Aorta (tissue), 5 donors: ENCODE results near the gene PAX5. TPM values are rescaled to one million over a fixed set of nuclear protein-coding genes. Genes with fewer than 3 reads are reported as not detected.

Experiments used
- ATAC-seq: fragments of 200-7000 bp; cut with Tn5 transposase; one replicate; pipeline ENCODE4 v1.9.1; 2022; ENCODE audit warnings: moderate library complexity; ENCODE audit not compliant: low FRiP score
- DNase-seq, 2 donors: peaks; one replicate each; pipeline ENCODE4 v3.0.0-alpha.2; 2020
- H3K27ac ChIP-seq, 2 donors: one replicate each; pipeline ENCODE4 v1.5.1; 2013; ENCODE audit warnings: low read length in 2 of 2, mild to moderate bottlenecking in 2 of 2, moderate library complexity in 2 of 2, control low read depth in 1 of 2, inconsistent platforms in 1 of 2, low read depth in 1 of 2
- H3K27me3 ChIP-seq, 2 donors: one replicate each; pipeline ENCODE4 v1.6.1; 2013; ENCODE audit warnings: control low read depth in 1 of 2, low read length in 1 of 2, mild to moderate bottlenecking in 1 of 2, moderate library complexity in 1 of 2; ENCODE audit not compliant: insufficient read depth in 2 of 2, control insufficient read depth in 1 of 2
- H3K36me3 ChIP-seq, 2 donors: one replicate each; pipeline ENCODE4 v1.6.1; 2013; ENCODE audit warnings: control low read depth in 1 of 2, low read length in 1 of 2, mild to moderate bottlenecking in 1 of 2; ENCODE audit not compliant: insufficient read depth in 2 of 2, control insufficient read depth in 1 of 2
- H3K4me1 ChIP-seq, 2 donors: one replicate each; pipeline ENCODE4 v1.6.1; 2013; ENCODE audit warnings: low read length in 2 of 2, control low read depth in 1 of 2, mild to moderate bottlenecking in 1 of 2, moderate library complexity in 1 of 2; ENCODE audit not compliant: insufficient read depth in 2 of 2, control insufficient read depth in 1 of 2
- H3K4me3 ChIP-seq, 2 donors: one replicate each; pipeline ENCODE4 v1.5.1; 2013; ENCODE audit warnings: low read length in 2 of 2, control low read depth in 1 of 2, mild to moderate bottlenecking in 1 of 2
- H3K9me3 ChIP-seq: one replicate; pipeline ENCODE4 v1.6.1; 2013; ENCODE audit warnings: mild to moderate bottlenecking, low read length; ENCODE audit not compliant: control insufficient read depth
- WGBS, 2 donors: extraction: QIAGEN DNeasy Blood & Tissue Kit; methylation state at CpG; one replicate each; pipeline ENCODE4 v1.1.7; 2013; 5-methylcytosine and 5-hydroxymethylcytosine counted together
- intact Hi-C, 2 donors: fragments of 100-400 bp; cut with DNase I; formaldehyde crosslinking; loops; one replicate each; pipeline versions ENCODE4 v1.14.2 to v1.15.0; 2022
- polyA plus RNA-seq, 2 donors: library from polyadenylated mRNA; stranded (reverse); fragments of 200-250 nt; gene quantifications; one replicate each; pipeline ENCODE4 v1.2.3, GENCODE V29; 2013
- total RNA-seq, 2 donors: library from RNA; stranded (reverse); fragmentation: NEBNext Ultra II Directional; extraction: Animal tissue kit (Norgen Biotek cat#: 25700); gene quantifications; one replicate each; pipeline ENCODE4 v1.2.1, GENCODE V29; 2021
- donor health status: healthy with polysubstance abuse.
- donor health status: Bipolar disorder and iron deficiency.
- donor health status: DM: no; HTN: no; CAD: no.
- donor health status: DM: no; HTN: no; CAD: no.
- donor health status: DM: yes; HTN: yes; CAD: no.

PAX5 gene
- total and polyA plus RNA-seq, 4 donors, result under 0.01 to 0.81 (median 0.40) TPM

DNA sequence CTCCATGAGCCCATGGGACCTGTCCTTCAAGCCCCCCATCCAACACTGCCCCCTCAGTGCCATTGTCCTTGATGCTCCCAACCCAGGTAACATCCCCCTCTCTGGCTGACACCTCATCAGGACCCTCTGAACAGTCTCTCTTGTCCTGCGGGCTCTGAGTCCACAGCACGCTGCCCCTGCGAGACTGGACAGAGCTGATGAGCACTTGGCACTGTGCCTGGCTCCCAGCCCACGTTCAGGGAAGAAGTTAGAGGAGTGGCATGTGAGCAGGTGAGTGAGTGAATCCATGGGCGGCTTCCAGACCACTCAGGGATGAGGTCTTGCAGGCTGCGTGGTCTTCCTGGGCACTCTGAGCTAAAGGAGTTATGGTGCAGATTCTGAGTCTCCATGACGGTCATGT lies 70.7 kb downstream of the PAX5 start:
- no peak overlapping the region for H3K4me3 ChIP-seq
- no peak for DNase-seq
- intact Hi-C loops, result no loop called here
- no peaks in the 10 kb centered on the region for H3K36me3 ChIP-seq
- 76 to 86% methylated on average over 7 of the region's 7 CpGs for WGBS, 2 donors
- H3K27ac ChIP-seq, result no peak overlapping the region
- ATAC-seq, result no peak
- H3K27me3 ChIP-seq, result no peaks in the 10 kb centered on the region
- no peaks in the 10 kb centered on the region for H3K9me3 ChIP-seq
- no peaks in the 10 kb centered on the region for H3K4me1 ChIP-seq

DNA sequence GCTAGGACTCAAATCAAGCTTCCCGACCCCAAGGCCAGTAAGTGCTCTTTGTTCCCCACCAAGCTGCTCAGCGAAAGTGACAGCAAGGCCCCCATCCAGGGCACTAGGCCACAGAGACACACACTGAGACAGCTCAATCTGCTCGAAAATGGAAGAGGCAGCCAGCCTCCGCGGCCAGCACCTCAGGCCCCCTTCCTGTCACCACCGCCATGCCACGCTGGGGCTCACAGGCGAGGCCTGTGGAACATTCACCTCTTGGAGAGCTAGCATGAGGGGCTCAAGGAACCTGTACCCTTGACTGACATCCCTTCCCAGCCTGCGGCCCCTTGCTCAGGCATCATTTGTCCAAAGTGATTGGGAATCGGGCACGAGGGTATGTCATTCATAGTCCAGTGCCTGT lies 71.4 kb downstream of the PAX5 start:
- Histone ChIP-seq H3K27ac (no peak overlapping the region), H3K9me3 (no peaks in the 10 kb centered on the region), H3K36me3 (no peaks in the 10 kb centered on the region), H3K4me3 (no peak overlapping the region), H3K4me1 (no peaks in the 10 kb centered on the region), H3K27me3 (no peaks in the 10 kb centered on the region)
- intact Hi-C loops, result no loop called here
- no peak for DNase-seq
- 92% methylated on average over 11 of the region's 11 CpGs for WGBS, 2 donors
- ATAC-seq, result no peak

DNA sequence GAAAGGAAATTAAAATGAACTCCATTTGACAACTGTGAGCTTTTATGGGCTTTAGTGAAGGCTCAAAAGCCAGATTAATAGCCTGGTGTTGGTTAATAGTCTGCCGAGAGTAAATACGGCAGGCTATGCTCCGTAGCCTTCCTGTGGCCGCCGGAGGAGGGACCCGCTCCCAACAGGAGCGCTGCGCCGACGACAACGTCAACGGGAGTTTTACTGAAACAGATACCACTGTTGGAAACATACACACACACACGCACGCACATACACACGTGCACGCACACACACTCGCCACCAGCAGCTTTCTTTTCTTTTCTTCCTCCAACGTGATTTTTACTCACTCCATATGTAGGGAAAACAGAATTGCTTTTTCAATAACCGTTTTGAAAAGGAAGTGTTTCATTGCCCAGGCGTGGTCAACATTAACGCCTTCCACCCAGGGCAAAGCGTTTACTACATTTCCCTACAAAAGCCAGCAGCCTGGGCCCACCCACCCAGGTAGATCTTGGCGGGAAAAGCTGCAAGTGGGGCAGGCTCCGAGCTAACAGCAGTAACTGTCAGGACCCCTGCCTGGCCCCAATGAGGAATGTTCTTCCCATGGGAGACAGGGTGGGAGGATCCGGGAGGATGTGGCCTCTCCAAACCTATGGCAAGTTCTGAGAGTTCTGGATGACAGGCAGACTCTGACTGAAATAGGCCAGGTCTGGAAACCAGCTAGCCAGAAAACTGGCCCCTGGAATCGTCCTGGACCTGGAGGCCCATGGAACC lies 72.3 kb downstream of the PAX5 start:
- H3K27me3 ChIP-seq, result no peaks in the 10 kb centered on the region
- no peak for DNase-seq
- no peak overlapping the region for H3K4me3 ChIP-seq
- intact Hi-C loops, result no loop called here
- no peak overlapping the region for H3K27ac ChIP-seq
- no peaks in the 10 kb centered on the region for H3K36me3 ChIP-seq
- no peaks in the 10 kb centered on the region for H3K4me1 ChIP-seq
- no peaks in the 10 kb centered on the region for H3K9me3 ChIP-seq
- WGBS, 2 donors, result 11 to 17% methylated on average over 26 of the region's 26 CpGs
- ATAC-seq, result no peak

DNA sequence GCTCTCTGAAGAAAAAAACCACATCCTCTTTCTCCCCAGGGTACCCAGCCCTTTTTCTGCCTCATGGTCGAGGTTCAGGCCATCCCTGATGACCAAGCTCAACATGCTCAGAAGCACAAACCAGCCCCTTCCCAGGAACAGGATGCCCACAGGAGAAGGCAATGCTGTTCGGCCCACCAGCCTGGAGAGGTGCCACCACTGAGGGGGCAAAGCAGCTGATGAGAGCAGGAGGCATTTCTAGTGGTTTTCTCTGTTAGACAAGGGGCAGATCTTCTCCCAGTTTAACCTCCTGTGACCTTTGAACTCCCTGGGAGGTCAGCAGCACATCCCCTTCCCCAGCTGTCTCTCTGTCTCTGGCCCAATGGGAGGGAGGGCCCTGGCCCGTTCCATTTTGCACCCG lies 73.0 kb downstream of the PAX5 start:
- H3K27ac ChIP-seq, result no peak overlapping the region
- H3K27me3 ChIP-seq, result no peaks in the 10 kb centered on the region
- no peak overlapping the region for H3K4me3 ChIP-seq
- WGBS, 2 donors, result 50 to 61% methylated on average over 4 of the region's 4 CpGs
- H3K36me3 ChIP-seq, result no peaks in the 10 kb centered on the region
- no peak for DNase-seq
- intact Hi-C loops, result no loop called here
- no peaks in the 10 kb centered on the region for H3K4me1 ChIP-seq
- no peaks in the 10 kb centered on the region for H3K9me3 ChIP-seq
- no peak for ATAC-seq

DNA sequence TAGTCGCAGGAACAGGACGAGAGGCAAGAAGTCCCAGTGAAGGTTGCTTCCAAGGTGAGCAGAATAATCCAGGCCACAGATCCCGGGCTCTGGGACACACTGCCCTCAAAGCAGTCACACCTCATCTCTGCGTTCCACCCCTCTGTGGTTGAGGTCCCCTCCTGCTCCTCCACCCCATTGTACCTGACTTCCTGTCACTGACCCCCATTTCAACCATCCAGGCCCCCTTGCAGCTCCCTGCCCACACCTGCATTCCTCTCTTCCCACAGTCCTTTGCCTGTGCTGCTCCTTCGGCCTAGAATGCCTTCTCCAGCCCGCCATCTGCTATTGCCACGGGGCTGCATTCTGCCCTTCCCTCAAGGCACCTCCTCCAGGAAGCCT lies 73.5 kb downstream of the PAX5 start:
- H3K27me3 ChIP-seq, result no peaks in the 10 kb centered on the region
- DNase-seq (no peak), ATAC-seq (no peak)
- 94 to 96% methylated on average over 7 of the region's 7 CpGs for WGBS, 2 donors
- no peaks in the 10 kb centered on the region for H3K9me3 ChIP-seq
- H3K27ac ChIP-seq, result no peak overlapping the region
- intact Hi-C loops, result no loop called here
- H3K4me1 ChIP-seq, result no peaks in the 10 kb centered on the region
- H3K36me3 ChIP-seq, result no peaks in the 10 kb centered on the region
- H3K4me3 ChIP-seq, result no peak overlapping the region

DNA sequence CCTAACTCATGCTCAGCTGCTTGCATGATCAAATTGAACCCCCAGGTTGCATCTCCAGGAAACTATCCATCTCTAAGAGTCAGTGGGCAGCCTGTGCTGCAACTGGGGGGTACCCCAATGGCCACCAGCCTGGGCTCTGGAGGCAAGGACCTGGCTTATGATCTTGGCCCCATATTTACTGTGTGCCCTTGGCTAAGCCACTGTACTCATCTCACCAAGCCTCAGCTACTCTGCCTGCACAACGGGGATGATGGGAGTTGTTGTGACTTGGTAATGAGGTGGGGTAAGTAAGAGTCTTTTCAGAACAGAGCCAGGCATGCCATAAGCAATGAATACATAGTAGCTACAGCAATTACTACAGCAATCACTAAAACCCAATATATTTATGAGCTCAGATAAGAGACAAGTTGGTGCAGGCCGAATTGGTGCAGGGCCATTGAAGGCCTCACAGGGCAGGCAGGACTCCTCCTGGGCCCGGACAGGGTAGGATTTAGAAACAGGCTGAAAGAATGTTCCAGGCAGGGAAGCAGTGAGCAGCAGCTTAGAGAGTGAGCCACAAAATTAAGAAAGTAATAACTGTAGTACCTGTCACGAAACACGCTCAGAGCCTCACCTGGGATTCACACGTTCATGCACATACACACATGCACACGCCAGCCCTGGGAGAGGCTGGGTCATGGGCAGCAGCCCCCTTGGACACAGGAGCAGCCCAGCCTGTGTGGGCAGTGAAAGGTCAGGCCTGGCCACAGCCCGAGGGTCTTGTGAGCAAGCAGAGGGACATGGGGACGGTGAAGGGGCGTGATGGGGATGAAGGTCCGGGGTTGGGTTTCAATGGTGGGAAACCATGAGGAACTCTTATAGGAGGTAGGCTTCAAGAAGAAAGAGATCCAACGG lies 74.1 kb downstream of the PAX5 start:
- intact Hi-C loops, result no loop called here
- Histone ChIP-seq H3K4me1 (no peaks in the 10 kb centered on the region), H3K27me3 (no peaks in the 10 kb centered on the region), H3K4me3 (no peak overlapping the region), H3K27ac (no peak overlapping the region), H3K36me3 (no peaks in the 10 kb centered on the region), H3K9me3 (no peaks in the 10 kb centered on the region)
- DNase-seq (no peak), ATAC-seq (no peak)
- 94% methylated on average over 12 of the region's 12 CpGs for WGBS, 2 donors

DNA sequence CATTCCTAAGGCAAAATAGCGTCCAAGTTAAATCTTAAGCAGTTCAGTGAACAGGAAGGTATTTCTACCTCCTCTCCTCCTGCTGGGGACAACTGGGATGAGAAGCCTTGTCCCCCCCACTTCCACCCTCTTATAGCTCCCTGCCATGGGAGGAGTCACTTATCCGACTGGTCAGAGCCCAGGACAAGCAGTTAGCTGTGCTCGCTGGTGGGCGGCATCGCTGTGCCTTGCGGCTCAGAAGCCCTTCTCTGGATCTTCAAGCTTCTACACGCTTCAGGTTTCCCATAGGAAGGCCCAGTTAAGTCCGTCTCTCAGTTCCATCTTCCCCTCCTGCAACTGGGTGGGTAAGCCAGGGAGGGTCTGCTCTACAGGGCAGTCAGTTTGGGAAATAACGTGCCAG lies 77.2 kb downstream of the PAX5 start:
- no peaks in the 10 kb centered on the region for H3K4me1 ChIP-seq
- no peaks in the 10 kb centered on the region for H3K27me3 ChIP-seq
- intact Hi-C loops, result no loop called here
- no peaks in the 10 kb centered on the region for H3K9me3 ChIP-seq
- DNase-seq, result no peak
- H3K36me3 ChIP-seq, result no peaks in the 10 kb centered on the region
- no peak overlapping the region for H3K27ac ChIP-seq
- 75 to 77% methylated on average over 9 of the region's 9 CpGs for WGBS, 2 donors
- H3K4me3 ChIP-seq, result no peak overlapping the region
- ATAC-seq, result no peak

DNA sequence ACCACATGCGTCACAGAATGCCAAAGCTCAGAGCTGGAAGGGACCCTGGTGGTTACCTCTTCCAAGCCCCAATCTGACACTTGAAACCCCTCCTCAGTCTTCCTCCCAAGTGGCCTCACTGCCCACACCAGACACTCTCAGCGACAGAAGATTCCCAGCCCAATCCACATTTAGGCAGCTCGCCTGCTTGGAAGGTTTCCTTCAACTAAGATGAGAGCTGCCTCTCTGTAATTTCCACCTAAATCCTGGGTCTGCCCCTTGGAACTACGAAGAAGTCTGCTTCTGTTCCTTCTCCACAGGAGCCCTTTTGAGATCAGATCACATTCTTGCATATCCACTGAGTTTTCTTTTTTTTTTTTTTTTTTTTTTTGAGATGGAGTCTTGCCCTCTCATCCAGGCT lies 83.7 kb downstream of the PAX5 start:
- Histone ChIP-seq H3K4me3 (no peak overlapping the region), H3K36me3 (no peaks in the 10 kb centered on the region), H3K9me3 (no peaks in the 10 kb centered on the region), H3K27ac (no peak overlapping the region), H3K4me1 (no peaks in the 10 kb centered on the region), H3K27me3 (no peaks in the 10 kb centered on the region)
- intact Hi-C loops, result no loop called here
- DNase-seq, result no peak
- WGBS, 2 donors, result 60 to 61% methylated on average over 4 of the region's 4 CpGs
- no peak for ATAC-seq

DNA sequence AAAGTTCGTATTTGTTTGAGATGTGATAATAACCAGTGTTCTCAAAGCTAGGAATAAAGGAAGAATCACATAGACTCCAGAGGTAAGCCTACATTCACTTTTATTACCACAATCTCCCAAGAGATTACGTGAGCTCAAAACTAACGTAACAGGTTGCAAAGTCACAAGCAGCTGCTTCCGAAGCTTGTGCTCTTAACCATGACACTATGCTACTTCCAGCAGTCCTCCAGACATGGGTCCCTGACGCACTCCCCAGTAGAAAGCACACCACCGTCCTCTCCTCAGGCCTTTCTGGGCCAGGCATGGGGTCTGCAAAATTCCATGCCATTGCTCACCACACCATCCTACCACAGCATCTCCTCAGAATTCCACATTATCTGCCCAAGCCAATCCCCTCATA lies 84.6 kb downstream of the PAX5 start:
- H3K27me3 ChIP-seq, result no peaks in the 10 kb centered on the region
- H3K4me3 ChIP-seq, result no peak overlapping the region
- DNase-seq (no peak), ATAC-seq (no peak)
- intact Hi-C loops, result no loop called here
- no peaks in the 10 kb centered on the region for H3K4me1 ChIP-seq
- no peaks in the 10 kb centered on the region for H3K36me3 ChIP-seq
- H3K27ac ChIP-seq, result no peak overlapping the region
- no peaks in the 10 kb centered on the region for H3K9me3 ChIP-seq
- WGBS, 2 donors, result 69 to 84% methylated on average over 6 of the region's 6 CpGs
